IgD-negative memory B cell (primary cell): ENCODE data around the gene RASSF5. TPM values are rescaled to one million over a fixed set of nuclear protein-coding genes. Genes with fewer than 3 reads are reported as not detected.

Experiments
- H3K27ac Mint-ChIP-seq, 3 donors: one replicate each; pipeline ENCODE4 v1.8.0; 2020 to 2022; ENCODE audit warnings: mild to moderate bottlenecking in 3 of 3, mixed read lengths in 3 of 3, moderate library complexity in 1 of 3
- H3K27me3 Mint-ChIP-seq: one replicate; pipeline ENCODE4 v1.8.0; 2021; ENCODE audit warnings: mixed read lengths
- H3K36me3 Mint-ChIP-seq: one replicate; pipeline ENCODE4 v1.8.0; 2020; ENCODE audit warnings: mild to moderate bottlenecking, mixed read lengths
- H3K4me1 Mint-ChIP-seq, 3 donors: one replicate each; pipeline ENCODE4 v1.8.0; 2020 to 2022; ENCODE audit warnings: mixed read lengths in 3 of 3, mild to moderate bottlenecking in 1 of 3
- H3K4me3 Mint-ChIP-seq, 4 donors: one replicate each; pipeline ENCODE4 v1.8.0; 2020 to 2022; ENCODE audit warnings: mild to moderate bottlenecking in 4 of 4, mixed read lengths in 4 of 4, moderate library complexity in 3 of 4
- H3K9me3 Mint-ChIP-seq, 3 donors: one replicate each; pipeline ENCODE4 v1.8.0; 2020 to 2021; ENCODE audit warnings: mixed read lengths in 3 of 3, mild to moderate bottlenecking in 1 of 3
- polyA plus RNA-seq: library from polyadenylated mRNA; unstranded; fragments of 300-500 nt; fragmentation: Illumina TruSeq; gene quantifications from one replicate; pipeline ENCODE4 v1.2.3, GENCODE V29; 2021

The RASSF5 gene
- polyA plus RNA-seq, 1 donor from 2014 or later, result 130 TPM

DNA sequence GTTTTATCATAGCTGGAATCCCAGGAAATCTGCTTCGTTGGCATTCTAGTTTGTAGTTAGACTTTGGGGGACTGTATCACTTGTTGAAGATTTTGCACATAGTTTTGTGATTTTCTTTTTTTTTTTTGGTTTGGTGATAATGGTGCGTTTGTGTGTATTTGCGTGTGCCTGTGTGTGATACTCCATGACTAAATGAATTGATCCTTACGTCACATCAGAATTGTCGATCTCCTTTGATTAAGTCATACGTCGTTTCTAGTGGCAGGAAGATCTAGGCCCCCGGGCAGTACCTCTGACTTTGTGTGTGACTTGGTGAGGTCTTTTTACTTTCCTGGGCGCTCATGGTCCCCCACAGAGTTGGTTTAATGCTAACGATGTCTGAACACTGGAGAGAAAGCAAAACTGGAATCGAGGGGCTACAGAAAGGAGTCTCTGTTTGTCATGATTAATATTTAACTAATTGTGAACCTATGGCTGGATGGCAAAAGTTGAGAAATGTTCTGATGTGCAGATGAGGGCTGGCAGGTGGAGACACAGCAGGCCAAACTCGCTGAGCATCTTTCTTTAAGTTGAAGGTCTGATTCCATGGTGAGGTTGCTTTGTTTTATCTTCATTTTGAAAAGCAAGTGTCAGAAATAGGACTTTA is 2.4 kb downstream of the RASSF5 start:
- peaks cover 0 to 14% (median 10%) of the 10 kb centered on the region in 3 donors for H3K4me1 Mint-ChIP-seq

DNA sequence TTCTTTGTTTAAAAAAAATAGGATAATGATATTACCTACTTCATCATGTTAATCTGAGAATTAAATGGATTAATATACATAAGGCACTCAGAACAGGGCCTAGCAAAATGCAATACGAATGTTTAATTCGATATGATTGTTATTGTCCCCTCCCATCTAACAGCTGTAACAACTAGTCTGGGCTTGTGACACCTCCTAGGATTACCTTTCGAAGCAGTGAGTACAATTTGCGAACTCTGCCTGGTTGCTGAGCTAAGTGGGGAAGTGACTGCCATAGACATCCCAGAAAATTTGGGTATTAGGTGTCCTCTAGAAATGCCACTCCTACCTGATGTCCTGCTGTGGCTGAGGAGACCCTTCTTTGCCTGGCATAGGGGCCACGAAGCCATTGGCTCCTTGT is 3.0 kb downstream of the RASSF5 start:
- H3K4me1 Mint-ChIP-seq, result peaks cover 0 to 14% (median 7%) of the 10 kb centered on the region in 3 donors
- H3K4me3 Mint-ChIP-seq, result peak overlapping the region in 1 of 4 donors; percentile 91
- H3K9me3 Mint-ChIP-seq, result no peaks in the 10 kb centered on the region
- peaks cover 14% of the 10 kb centered on the region for H3K27me3 Mint-ChIP-seq
- H3K27ac Mint-ChIP-seq, result no peak overlapping the region
- H3K36me3 Mint-ChIP-seq, result no peaks in the 10 kb centered on the region

More for the DNA sequence above, 2.4 kb downstream of the RASSF5 start:
- Mint-ChIP-seq H3K27ac (no peak overlapping the region), H3K27me3 (peaks cover 14% of the 10 kb centered on the region), H3K9me3 (no peaks in the 10 kb centered on the region), H3K4me3 (peak overlapping the region in 1 of 4 donors; percentile 91), H3K36me3 (no peaks in the 10 kb centered on the region)

DNA sequence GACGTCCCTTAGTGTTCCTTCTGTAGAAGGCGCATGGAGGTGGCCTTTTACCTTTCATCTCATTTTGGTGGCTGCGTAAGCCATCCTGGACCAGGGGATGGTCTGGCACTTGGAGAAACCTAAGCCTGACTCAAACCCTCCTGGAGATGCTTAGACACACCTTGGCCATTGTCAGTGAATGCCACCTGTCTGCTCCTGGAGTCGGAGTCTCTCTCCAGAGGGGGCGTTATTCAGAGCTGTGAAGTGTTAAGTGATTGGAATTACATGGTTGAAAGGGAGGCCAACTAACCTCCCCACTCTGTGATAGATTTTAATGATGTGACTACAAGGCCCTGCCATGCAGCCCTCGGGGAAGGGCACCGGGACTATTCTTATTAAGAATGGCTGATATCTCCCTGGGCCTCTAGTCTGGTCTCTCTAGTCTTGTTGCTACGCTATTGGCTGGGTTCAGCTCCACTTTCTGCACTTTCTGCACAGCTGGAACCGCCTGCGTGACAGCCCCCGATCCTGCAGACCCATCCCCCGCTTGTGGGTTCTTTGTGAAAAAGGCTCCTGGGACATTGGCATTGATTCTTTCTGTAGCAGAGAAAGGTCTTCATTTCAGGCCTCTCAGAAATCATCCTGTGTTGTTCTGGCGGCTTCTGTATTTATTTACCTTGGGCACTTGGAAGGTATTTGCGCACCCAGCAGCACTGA is 4.2 kb downstream of the RASSF5 start:
- no peaks in the 10 kb centered on the region for H3K36me3 Mint-ChIP-seq
- peaks cover 5 to 11% (median 7%) of the 10 kb centered on the region in 3 donors for H3K4me1 Mint-ChIP-seq
- peak overlapping the region in 2 of 4 donors; percentile 26 to 49 for H3K4me3 Mint-ChIP-seq
- H3K27ac Mint-ChIP-seq, result peak overlapping the region in 1 of 3 donors; percentile 39
- H3K9me3 Mint-ChIP-seq, result no peaks in the 10 kb centered on the region
- H3K27me3 Mint-ChIP-seq, result peaks cover 12% of the 10 kb centered on the region

DNA sequence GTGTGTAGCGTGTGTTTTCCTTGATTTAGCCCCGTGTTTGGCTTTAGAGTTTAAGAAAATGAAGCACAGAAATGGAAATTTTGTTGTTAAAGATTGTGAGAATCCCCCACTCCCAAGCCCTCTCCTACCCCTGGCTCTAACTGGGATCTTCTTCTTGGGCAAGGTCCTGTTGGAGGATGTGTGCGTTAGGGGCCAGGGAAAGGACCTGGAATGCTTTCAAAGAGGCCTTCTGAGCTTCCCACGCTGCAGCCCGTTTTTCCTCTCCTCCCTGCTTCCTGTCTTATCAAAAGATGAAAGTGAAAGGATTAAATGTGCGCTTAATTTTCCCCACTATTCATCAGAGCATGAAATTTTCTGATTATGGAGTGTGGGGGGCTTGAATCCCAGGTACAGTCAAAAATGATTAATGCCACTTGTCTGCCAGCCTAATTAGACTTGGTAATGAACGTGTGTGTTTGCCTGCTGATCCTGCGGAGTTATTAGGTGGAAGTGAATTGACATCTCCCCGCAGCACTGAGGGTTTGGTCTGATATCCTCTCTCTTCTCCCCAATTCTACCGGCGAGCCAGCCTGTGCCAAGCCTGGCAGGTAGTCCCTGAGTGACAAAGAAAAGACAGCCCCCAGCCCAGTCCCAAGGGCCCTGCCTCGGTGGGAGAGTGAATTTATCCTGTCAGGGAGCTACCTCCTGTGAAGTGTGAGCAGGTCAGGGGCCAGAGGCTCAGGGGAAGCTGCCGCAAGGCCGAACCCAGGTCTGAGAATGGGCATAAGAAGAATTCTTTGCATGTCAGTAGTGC is 4.9 kb downstream of the RASSF5 start:
- Mint-ChIP-seq H3K27me3 (peaks cover 11% of the 10 kb centered on the region), H3K27ac (no peak overlapping the region), H3K36me3 (no peaks in the 10 kb centered on the region), H3K4me3 (peak overlapping the region in 1 of 4 donors; percentile 49), H3K4me1 (peaks cover 5 to 10% (median 7%) of the 10 kb centered on the region in 3 donors), H3K9me3 (no peaks in the 10 kb centered on the region)

DNA sequence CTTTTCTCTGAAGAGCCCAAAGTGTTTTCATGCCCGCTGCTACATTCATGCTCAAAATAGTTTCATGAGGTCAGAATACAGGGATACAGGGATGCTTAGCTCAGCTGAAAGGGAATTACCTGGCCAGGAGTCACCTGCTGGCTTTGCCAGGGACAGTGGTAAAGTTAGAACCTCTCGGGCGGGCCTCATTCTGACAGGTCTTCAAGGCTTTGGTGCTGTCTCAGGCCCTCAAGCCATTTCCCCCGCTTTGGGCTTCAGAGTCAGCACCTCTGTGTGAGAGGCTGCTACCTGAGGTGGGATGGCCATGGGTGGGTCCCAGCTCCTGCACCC is 5.5 kb downstream of the RASSF5 start:
- Mint-ChIP-seq H3K4me1 (peaks cover 5 to 10% (median 7%) of the 10 kb centered on the region in 3 donors), H3K36me3 (no peaks in the 10 kb centered on the region), H3K4me3 (no peak overlapping the region), H3K27ac (no peak overlapping the region), H3K9me3 (no peaks in the 10 kb centered on the region), H3K27me3 (peaks cover 11% of the 10 kb centered on the region)

DNA sequence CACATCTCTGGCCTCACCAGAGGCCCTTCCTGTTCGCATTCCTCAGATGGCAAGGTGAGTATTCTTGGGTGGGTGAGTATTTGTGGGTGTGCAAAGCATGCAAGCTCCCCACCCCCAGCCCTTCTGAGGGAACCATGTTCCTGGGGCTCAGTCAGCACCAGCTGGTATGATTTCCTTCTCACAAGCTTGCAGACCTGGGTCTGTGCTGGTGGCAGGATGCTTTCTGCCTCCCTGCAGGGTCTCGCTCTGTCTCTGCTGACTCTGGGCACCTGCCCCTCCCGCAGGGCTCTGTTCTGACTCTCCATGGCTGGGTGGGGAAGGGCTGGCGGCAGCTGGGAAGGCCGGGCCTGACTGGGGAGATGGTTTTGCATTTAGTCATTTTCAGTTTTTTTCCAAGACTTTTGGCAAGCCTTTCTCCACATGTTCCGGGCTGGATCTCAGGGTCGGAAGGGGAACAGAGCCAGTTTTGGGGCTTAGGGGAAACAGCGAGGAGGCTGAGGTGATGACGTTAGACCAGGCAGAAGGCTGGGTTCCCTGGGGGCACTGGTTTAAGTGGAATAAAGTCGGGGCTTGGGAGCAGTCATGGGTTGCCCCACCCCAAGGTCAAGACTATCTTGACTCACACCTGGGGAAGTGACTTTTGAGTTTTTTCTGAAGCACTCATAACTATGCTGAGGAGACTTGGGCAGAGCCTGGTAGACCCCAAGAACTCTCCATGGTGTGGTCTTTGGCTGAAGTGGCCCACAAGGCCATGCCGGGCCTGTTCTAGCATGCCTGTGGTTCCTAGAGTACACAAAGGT is 6.2 kb downstream of the RASSF5 start:
- no peaks in the 10 kb centered on the region for H3K36me3 Mint-ChIP-seq
- no peaks in the 10 kb centered on the region for H3K9me3 Mint-ChIP-seq
- peaks cover 5 to 9% (median 7%) of the 10 kb centered on the region in 3 donors for H3K4me1 Mint-ChIP-seq
- H3K4me3 Mint-ChIP-seq, result no peak overlapping the region
- peaks cover 11% of the 10 kb centered on the region for H3K27me3 Mint-ChIP-seq
- H3K27ac Mint-ChIP-seq, result no peak overlapping the region

DNA sequence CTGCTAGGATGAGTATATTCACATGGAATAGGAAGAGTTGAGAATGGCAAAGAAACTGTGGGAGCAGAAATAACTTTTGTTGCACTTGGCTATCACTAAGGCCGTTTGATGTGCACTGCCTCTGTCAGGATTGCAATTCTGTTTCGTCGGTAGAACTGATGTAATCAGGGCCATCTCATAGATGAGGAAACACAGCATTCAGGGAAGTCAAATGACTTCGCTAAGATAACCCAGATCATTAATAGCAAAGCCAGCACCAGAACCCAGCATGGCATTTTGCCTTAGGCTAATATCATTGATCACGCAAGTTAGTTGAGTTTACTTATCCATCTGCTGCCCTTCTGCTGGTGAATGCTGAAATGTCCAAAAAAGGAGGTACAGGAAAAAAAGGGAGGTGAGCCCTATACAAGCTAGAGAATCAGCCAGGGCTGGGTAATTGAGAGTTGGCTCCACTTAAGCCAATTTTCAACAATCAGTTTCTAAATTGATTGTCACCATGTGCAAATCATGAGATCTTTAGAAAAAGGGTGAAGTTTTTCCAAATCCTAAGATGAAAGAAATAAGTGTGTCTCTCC is 7.6 kb downstream of the RASSF5 start:
- Mint-ChIP-seq H3K36me3 (no peaks in the 10 kb centered on the region), H3K27me3 (peaks cover 4% of the 10 kb centered on the region), H3K4me1 (peaks cover 5 to 7% (median 6%) of the 10 kb centered on the region in 3 donors), H3K4me3 (no peak overlapping the region), H3K9me3 (no peaks in the 10 kb centered on the region), H3K27ac (peak overlapping the region in 2 of 3 donors; percentile 57 to 72)

DNA sequence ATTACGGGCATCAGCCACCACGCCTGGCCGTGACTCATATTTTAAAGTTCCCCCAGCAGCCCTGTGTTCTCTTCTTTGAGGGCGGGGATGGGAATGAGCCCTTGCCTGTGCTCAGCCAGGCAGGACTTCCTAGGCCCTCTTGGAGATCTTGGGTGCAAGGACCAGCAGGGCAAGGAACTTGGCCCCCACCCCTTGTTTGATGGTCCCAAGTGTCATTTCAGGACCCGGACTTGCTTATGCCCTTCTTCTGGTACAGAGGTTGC is 9.3 kb downstream of the RASSF5 start:
- no peaks in the 10 kb centered on the region for H3K36me3 Mint-ChIP-seq
- peaks cover 5 to 7% (median 6%) of the 10 kb centered on the region in 3 donors for H3K4me1 Mint-ChIP-seq
- H3K4me3 Mint-ChIP-seq, result peak overlapping the region in 1 of 4 donors; percentile 41
- no peaks in the 10 kb centered on the region for H3K27me3 Mint-ChIP-seq
- H3K9me3 Mint-ChIP-seq, result no peaks in the 10 kb centered on the region
- H3K27ac Mint-ChIP-seq, result peak overlapping the region in 1 of 3 donors; percentile 39

DNA sequence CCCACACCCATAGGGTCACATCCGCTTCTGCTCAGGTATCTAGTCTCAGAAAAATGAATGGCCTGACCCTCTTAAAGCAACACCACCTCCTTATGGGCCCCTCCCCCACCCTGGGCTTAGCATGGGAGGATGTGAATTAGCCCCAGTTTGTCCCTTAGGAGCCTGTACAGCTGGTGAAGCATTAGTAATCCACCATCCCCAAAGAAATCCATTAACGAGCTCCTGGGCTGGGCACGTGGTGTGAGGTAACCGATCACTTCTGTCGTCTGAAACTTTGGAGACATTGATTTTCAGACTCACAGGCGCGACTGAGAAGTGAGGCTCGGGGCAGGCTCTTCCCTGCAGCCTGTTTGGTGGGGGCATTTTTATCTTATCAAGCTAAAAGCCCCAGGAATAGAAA is 10.5 kb downstream of the RASSF5 start:
- Mint-ChIP-seq H3K9me3 (no peaks in the 10 kb centered on the region), H3K4me1 (peaks cover 5 to 7% (median 6%) of the 10 kb centered on the region in 3 donors), H3K4me3 (no peak overlapping the region), H3K36me3 (no peaks in the 10 kb centered on the region), H3K27me3 (no peaks in the 10 kb centered on the region), H3K27ac (peak overlapping the region in 1 of 3 donors; percentile 62)

DNA sequence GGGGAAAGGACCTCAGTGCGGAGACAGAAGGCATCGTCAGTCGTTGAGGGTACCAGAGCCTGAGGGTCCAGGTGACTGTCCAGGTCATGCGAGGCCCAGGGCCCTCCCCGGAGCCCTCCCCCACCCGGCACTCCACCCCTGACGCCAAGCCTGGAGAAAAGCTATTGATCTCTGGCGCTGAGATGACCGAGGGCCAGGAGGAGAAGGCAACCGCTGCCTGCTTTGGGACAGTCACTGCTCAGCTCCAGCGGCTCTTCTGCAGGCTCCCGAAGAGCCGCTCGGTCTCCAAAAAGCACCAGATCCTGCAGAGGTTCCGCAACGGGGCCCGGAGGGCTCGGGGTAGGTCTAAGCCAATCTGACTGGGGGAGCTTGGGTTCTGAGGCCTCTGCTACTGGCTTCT is 10.9 kb downstream of the RASSF5 start:
- Mint-ChIP-seq H3K9me3 (no peaks in the 10 kb centered on the region), H3K36me3 (no peaks in the 10 kb centered on the region), H3K27me3 (no peaks in the 10 kb centered on the region), H3K27ac (no peak overlapping the region), H3K4me1 (peaks cover 5 to 7% (median 6%) of the 10 kb centered on the region in 3 donors), H3K4me3 (no peak overlapping the region)

DNA sequence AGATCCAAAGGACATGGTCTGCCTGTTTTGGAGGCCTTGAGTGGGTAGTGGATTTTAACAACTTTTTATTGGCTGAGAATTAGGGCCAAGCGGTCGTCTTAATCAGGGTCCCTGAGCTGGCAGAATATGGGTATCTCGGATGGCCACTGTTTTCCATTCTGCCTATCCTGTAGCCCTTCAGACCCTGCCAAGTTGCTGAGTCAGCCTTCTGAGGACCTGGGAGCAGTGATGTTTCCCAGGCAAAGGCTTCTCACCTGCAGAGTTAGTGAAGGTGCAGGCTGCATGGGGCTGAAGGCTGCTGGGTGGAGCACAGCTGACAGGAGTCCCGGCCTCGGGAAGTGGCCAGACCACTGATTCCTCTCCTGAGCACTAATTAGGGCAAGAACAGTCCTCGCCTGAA is 11.4 kb downstream of the RASSF5 start:
- Mint-ChIP-seq H3K9me3 (no peaks in the 10 kb centered on the region), H3K4me1 (peaks cover 5 to 7% (median 6%) of the 10 kb centered on the region in 3 donors), H3K27me3 (no peaks in the 10 kb centered on the region), H3K27ac (no peak overlapping the region), H3K4me3 (peak overlapping the region in 1 of 4 donors; percentile 3), H3K36me3 (no peaks in the 10 kb centered on the region)

DNA sequence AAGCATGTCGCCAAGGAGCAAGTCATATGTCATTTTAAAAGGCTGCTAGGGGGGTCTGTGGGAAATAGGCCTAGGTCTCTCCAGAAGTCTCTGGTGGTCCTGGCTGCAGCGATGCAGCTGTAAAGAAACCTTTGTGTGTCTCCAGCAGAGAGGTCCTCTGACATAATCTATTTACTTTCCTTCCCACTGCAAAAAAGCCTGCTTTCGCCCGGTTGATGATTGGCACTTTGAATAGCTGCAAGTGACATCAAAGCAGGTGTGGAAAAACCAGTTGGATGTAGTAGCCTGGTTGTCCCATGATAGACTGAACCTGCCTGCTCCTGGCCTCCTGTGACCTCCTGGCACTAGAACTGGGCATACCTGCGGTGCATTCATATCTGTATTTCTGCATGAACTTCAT is 13.8 kb downstream of the RASSF5 start:
- H3K4me3 Mint-ChIP-seq, result no peak overlapping the region
- H3K9me3 Mint-ChIP-seq, result no peaks in the 10 kb centered on the region
- peaks cover 1 to 3% (median 3%) of the 10 kb centered on the region in 3 donors for H3K4me1 Mint-ChIP-seq
- peak overlapping the region in 1 of 3 donors; percentile 35 for H3K27ac Mint-ChIP-seq
- no peaks in the 10 kb centered on the region for H3K36me3 Mint-ChIP-seq
- no peaks in the 10 kb centered on the region for H3K27me3 Mint-ChIP-seq

DNA sequence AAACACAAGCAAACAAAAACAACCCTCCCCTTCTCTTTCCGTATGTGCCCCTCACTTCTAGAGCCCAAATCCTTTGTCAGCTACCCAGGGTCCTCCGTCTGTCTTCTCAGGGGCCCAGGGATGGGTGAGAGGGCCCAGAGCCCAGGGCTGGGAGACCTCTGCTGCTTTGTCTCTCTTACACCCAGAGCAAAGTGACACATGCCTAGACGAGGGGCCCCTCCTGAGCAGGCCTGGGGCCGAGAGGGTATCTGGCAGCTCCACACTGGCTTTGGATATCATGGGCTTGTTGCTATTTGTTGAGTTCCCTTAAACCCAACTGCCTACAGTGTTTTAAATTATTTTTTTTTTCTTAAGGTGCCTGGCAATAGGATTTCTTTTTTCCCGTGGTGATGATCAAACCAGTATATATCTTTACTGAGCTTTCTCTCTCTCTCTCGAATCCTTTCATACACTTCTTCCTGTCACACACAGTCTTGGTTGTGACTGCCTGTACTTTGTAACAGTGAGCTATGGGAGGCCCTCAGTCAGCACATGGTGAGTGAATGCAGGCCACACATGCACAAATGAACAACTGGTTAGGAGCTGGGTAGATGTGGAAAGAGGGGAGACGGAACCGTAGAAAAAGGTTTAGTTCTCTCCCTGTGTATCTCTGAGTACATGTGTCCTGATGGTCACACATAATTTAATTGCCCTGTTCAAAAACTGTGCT is 14.5 kb downstream of the RASSF5 start:
- Mint-ChIP-seq H3K4me1 (no peaks in the 10 kb centered on the region), H3K9me3 (no peaks in the 10 kb centered on the region), H3K4me3 (no peak overlapping the region), H3K36me3 (no peaks in the 10 kb centered on the region), H3K27me3 (no peaks in the 10 kb centered on the region), H3K27ac (peak overlapping the region in 1 of 3 donors; percentile 35)

DNA sequence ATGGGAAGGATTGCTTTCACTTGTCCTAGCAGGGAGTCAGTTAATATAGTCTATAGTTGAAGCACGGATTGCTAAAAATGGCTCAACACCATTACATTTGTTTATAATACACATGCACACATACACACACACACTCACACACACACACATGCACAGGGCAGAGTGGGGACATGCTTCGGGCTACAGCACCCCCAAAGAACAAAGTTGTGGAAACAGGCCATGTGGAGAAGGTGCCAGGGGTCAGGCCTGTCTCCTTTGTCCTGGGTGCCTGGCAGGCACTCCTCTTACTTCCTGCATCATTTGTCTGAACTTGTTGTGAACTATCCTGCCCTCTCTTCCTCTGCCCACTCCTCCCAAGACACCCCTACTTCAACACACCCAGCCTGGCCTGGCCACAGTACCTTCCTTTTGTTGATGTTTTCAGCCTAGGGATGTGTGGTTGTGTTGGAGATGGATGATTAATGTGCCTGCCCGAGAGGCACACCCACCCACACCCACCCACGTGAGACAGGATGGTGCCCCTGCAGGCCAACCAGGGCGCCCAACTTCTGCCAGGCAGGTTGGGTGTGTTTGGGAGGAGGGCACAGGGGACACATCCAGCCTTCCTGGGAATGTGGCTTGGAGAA is 17.5 kb downstream of the RASSF5 start:
- Mint-ChIP-seq H3K4me3 (no peak overlapping the region), H3K27ac (peak overlapping the region in 1 of 3 donors; percentile 73), H3K9me3 (no peaks in the 10 kb centered on the region), H3K4me1 (no peaks in the 10 kb centered on the region), H3K27me3 (no peaks in the 10 kb centered on the region), H3K36me3 (no peaks in the 10 kb centered on the region)
